ENCODE results near the gene SKAP1.
"Not testable (repeated sequence)": the region's sequence is repeated elsewhere in the genome, so short reads cannot be mapped to it uniquely, and the experiment has no call there.

SKAP1 gene

GRCh38 chr17:48368352-48368908 is 61.6 kb downstream of the SKAP1 start:
- no peak for DNase-seq

- no peak for DNase-seq
Measured at GRCh38 chr17:48363161-48363560, 66.9 kb downstream of the SKAP1 start.

- not testable (repeated sequence) for DNase-seq
Measured at GRCh38 chr17:48360861-48361633, 69.0 kb downstream of the SKAP1 start.

GRCh38 chr17:48357779-48358602 is 72.0 kb downstream of the SKAP1 start:
- DNase-seq, result no peak

- no peak for DNase-seq
Measured at GRCh38 chr17:48356866-48357265, 73.1 kb downstream of the SKAP1 start.

GRCh38 chr17:48352630-48353029 is 77.4 kb downstream of the SKAP1 start:
- no peak for DNase-seq

- no peak for DNase-seq
Measured at GRCh38 chr17:48351911-48352332, 78.1 kb downstream of the SKAP1 start.

GRCh38 chr17:48348352-48348751 is 81.7 kb downstream of the SKAP1 start:
- no peak for DNase-seq

GRCh38 chr17:48347177-48347576 is 82.8 kb downstream of the SKAP1 start:
- no peak for DNase-seq

- DNase-seq, result no peak
Measured at GRCh38 chr17:48344251-48344650, 85.8 kb downstream of the SKAP1 start.

GRCh38 chr17:48340916-48341315 is 89.1 kb downstream of the SKAP1 start:
- DNase-seq, result no peak

GRCh38 chr17:48338720-48339119 is 91.3 kb downstream of the SKAP1 start:
- DNase-seq, result no peak

- DNase-seq, result not testable (repeated sequence)
Measured at GRCh38 chr17:48337903-48338302, 92.1 kb downstream of the SKAP1 start.

GRCh38 chr17:48336986-48337385 is 93.0 kb downstream of the SKAP1 start:
- DNase-seq, result no peak

- DNase-seq, result no peak
Measured at GRCh38 chr17:48335858-48336500, 94.0 kb downstream of the SKAP1 start.

- DNase-seq, result no peak
Measured at GRCh38 chr17:48335146-48335784, 94.7 kb downstream of the SKAP1 start.

- no peak for DNase-seq
Measured at GRCh38 chr17:48333034-48333530, 96.9 kb downstream of the SKAP1 start.

GRCh38 chr17:48330887-48331286 is 99.1 kb downstream of the SKAP1 start:
- DNase-seq, result no peak

- no peak for DNase-seq
Measured at GRCh38 chr17:48330421-48330820, 99.6 kb downstream of the SKAP1 start.

- no peak for DNase-seq
Measured at GRCh38 chr17:48328457-48328856, 101.6 kb downstream of the SKAP1 start.

- DNase-seq, result no peak
Measured at GRCh38 chr17:48326310-48326709, 103.7 kb downstream of the SKAP1 start.

GRCh38 chr17:48322060-48322459 is 108.0 kb downstream of the SKAP1 start:
- no peak for DNase-seq

GRCh38 chr17:48317732-48318131 is 112.3 kb downstream of the SKAP1 start:
- no peak for DNase-seq

Data from cerebellar nuclear complex (tissue), 1 donor.